Measurements from ENCODE around the gene LRFN2. TPM values are rescaled to one million over a fixed set of nuclear protein-coding genes. Genes with fewer than 3 reads are reported as not detected.

The LRFN2 gene
- total and polyA plus RNA-seq, 4 donors = under 0.01 to 0.01 TPM; not detected in 2

DNA sequence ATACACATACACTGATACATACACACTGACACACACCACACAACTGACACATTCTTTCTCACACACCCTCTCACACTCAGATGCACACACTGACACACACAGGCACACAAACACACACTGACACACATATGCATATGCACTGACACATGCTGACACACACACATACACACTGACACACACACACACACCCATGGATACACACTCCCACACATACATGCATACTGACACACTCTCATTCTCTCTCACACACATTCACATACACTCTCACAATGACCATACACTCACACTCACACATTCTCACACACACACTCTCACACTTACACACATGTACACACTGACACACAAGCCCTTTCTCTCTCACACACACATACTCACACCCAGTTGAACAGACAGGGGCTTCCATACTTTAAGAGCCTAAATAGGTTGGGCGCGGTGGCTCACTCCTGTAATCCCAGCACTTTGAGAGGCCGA lies 236.4 kb downstream of the LRFN2 start:
- H3K9me3 ChIP-seq (ENCODE audit: control insufficient read depth in 4 of 4, low read length in 3 of 4) = no peaks in the 10 kb centered on the region
- H3K4me3 ChIP-seq (ENCODE audit: low read depth in 1 of 3, low read length in 3 of 3) = no peak overlapping the region
- no peaks in the 10 kb centered on the region for H3K4me1 ChIP-seq (ENCODE audit: control insufficient read depth in 4 of 4, insufficient read depth in 4 of 4, low read length in 3 of 4)
- no peaks in the 10 kb centered on the region for H3K27me3 ChIP-seq (ENCODE audit: control insufficient read depth in 4 of 4, insufficient read depth in 4 of 4, low read length in 3 of 4)
- 96% methylated on average over 3 of the region's 3 CpGs for WGBS
- TF ChIP-seq GABPA (IDR thresholded peaks at IDR 0.05 in 1 of 2, conservative IDR thresholded peaks at IDR 0.05 in 1 of 2) (no peak), HNF4G (IDR thresholded peaks at IDR 0.05) (no peak), FOXA2 (IDR thresholded peaks at IDR 0.05) (no peak), RXRA (IDR thresholded peaks at IDR 0.05) (no peak), TAF1 (conservative IDR thresholded peaks at IDR 0.05) (no peak), FOXA1 (IDR thresholded peaks at IDR 0.05) (no peak), YY1 (IDR thresholded peaks at IDR 0.05) (no peak), HNF4A (conservative IDR thresholded peaks at IDR 0.05) (no peak), SP1 (IDR thresholded peaks at IDR 0.05) (no peak), EGR1 (IDR thresholded peaks at IDR 0.05; ENCODE audit: low read depth in 2 of 2) (no peak), NR2F2 (IDR thresholded peaks at IDR 0.05) (no peak), JUND (IDR thresholded peaks at IDR 0.05) (no peak), RAD21 (IDR thresholded peaks at IDR 0.05) (no peak)
- TF ChIP-seq, protein P1, sequence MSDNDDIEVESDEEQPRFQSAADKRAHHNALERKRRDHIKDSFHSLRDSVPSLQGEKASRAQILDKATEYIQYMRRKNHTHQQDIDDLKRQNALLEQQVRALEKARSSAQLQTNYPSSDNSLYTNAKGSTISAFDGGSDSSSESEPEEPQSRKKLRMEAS (IDR thresholded peaks at IDR 0.05) = no peak
- TF ChIP-seq, protein P2, sequence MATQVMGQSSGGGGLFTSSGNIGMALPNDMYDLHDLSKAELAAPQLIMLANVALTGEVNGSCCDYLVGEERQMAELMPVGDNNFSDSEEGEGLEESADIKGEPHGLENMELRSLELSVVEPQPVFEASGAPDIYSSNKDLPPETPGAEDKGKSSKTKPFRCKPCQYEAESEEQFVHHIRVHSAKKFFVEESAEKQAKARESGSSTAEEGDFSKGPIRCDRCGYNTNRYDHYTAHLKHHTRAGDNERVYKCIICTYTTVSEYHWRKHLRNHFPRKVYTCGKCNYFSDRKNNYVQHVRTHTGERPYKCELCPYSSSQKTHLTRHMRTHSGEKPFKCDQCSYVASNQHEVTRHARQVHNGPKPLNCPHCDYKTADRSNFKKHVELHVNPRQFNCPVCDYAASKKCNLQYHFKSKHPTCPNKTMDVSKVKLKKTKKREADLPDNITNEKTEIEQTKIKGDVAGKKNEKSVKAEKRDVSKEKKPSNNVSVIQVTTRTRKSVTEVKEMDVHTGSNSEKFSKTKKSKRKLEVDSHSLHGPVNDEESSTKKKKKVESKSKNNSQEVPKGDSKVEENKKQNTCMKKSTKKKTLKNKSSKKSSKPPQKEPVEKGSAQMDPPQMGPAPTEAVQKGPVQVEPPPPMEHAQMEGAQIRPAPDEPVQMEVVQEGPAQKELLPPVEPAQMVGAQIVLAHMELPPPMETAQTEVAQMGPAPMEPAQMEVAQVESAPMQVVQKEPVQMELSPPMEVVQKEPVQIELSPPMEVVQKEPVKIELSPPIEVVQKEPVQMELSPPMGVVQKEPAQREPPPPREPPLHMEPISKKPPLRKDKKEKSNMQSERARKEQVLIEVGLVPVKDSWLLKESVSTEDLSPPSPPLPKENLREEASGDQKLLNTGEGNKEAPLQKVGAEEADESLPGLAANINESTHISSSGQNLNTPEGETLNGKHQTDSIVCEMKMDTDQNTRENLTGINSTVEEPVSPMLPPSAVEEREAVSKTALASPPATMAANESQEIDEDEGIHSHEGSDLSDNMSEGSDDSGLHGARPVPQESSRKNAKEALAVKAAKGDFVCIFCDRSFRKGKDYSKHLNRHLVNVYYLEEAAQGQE (IDR thresholded peaks at IDR 0.05) = no peak
- TF ChIP-seq, protein P3, sequence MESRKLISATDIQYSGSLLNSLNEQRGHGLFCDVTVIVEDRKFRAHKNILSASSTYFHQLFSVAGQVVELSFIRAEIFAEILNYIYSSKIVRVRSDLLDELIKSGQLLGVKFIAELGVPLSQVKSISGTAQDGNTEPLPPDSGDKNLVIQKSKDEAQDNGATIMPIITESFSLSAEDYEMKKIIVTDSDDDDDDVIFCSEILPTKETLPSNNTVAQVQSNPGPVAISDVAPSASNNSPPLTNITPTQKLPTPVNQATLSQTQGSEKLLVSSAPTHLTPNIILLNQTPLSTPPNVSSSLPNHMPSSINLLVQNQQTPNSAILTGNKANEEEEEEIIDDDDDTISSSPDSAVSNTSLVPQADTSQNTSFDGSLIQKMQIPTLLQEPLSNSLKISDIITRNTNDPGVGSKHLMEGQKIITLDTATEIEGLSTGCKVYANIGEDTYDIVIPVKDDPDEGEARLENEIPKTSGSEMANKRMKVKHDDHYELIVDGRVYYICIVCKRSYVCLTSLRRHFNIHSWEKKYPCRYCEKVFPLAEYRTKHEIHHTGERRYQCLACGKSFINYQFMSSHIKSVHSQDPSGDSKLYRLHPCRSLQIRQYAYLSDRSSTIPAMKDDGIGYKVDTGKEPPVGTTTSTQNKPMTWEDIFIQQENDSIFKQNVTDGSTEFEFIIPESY (IDR thresholded peaks at IDR 0.05) = no peak
- TF ChIP-seq, protein P4, sequence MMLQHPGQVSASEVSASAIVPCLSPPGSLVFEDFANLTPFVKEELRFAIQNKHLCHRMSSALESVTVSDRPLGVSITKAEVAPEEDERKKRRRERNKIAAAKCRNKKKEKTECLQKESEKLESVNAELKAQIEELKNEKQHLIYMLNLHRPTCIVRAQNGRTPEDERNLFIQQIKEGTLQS (IDR thresholded peaks at IDR 0.05) = no peak
- no peak for DNase-seq (ENCODE audit: low spot score)
- H3K36me3 ChIP-seq (ENCODE audit: control insufficient read depth in 4 of 4, insufficient read depth in 3 of 4, low read depth in 1 of 4, low read length in 3 of 4) = no peaks in the 10 kb centered on the region
- H3K27ac ChIP-seq (ENCODE audit: low read depth in 1 of 2, low read length in 2 of 2) = no peak overlapping the region
- no peak overlapping the region for H3K9ac ChIP-seq (ENCODE audit: low read depth in 1 of 2, low read length in 2 of 2)

DNA sequence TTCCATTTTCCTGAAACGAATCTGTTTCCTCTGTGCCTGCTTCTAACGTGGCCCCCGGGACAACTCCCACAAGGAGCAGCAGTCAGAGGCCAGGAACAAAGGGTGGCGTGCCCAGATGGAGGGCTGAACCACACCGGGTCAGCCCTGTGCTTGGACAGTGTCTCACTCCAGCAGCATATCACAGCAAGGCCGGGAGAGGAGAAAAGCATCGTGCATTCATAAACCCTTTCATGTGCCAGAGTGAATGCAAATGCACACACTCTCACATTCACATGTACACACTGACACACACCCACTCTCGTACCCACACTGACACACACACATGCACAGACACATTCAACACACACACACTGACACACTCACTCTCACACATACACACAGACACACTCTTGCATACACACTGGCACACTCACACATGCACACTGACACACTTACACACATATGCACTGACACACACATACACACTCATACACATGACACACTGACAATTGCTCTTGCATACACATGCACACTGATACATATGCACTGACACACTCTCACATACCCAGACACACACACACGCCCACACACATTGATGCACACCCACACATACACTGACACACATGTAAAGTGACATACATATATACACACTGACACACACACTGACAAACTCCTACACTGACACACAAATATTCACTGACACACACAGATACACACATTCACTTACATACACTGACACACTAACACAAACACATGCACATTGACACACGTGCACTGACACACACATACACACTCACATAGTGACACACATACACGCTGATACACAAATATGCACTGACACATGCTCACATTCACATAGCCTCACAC lies 237.0 kb downstream of the LRFN2 start:
- H3K4me3 ChIP-seq (ENCODE audit: low read depth in 1 of 3, low read length in 3 of 3) = no peak overlapping the region
- H3K27me3 ChIP-seq (ENCODE audit: control insufficient read depth in 4 of 4, insufficient read depth in 4 of 4, low read length in 3 of 4) = no peaks in the 10 kb centered on the region
- no peak for TF ChIP-seq JUND (IDR thresholded peaks at IDR 0.05)
- TF ChIP-seq EGR1 (IDR thresholded peaks at IDR 0.05; ENCODE audit: low read depth in 2 of 2) = no peak
- TF ChIP-seq NR2F2 (IDR thresholded peaks at IDR 0.05) = no peak
- no peak for TF ChIP-seq RAD21 (IDR thresholded peaks at IDR 0.05)
- no peak for TF ChIP-seq GABPA (IDR thresholded peaks at IDR 0.05 in 1 of 2, conservative IDR thresholded peaks at IDR 0.05 in 1 of 2)
- no peak for TF ChIP-seq YY1 (IDR thresholded peaks at IDR 0.05)
- no peak for TF ChIP-seq FOXA1 (IDR thresholded peaks at IDR 0.05)
- no peak for TF ChIP-seq TAF1 (conservative IDR thresholded peaks at IDR 0.05)
- no peaks in the 10 kb centered on the region for H3K9me3 ChIP-seq (ENCODE audit: control insufficient read depth in 4 of 4, low read length in 3 of 4)
- no peaks in the 10 kb centered on the region for H3K4me1 ChIP-seq (ENCODE audit: control insufficient read depth in 4 of 4, insufficient read depth in 4 of 4, low read length in 3 of 4)
- H3K36me3 ChIP-seq (ENCODE audit: control insufficient read depth in 4 of 4, insufficient read depth in 3 of 4, low read depth in 1 of 4, low read length in 3 of 4) = no peaks in the 10 kb centered on the region
- no peak overlapping the region for H3K9ac ChIP-seq (ENCODE audit: low read depth in 1 of 2, low read length in 2 of 2)
- DNase-seq (ENCODE audit: low spot score) = peak; percentile 13
- no peak overlapping the region for H3K27ac ChIP-seq (ENCODE audit: low read depth in 1 of 2, low read length in 2 of 2)
- WGBS = 77% methylated on average over 11 of the region's 11 CpGs
